Kidney epithelial cell (primary cell): Measurements from ENCODE around the gene SF1. TPM values are rescaled to one million over a fixed set of nuclear protein-coding genes. Genes with fewer than 3 reads are reported as not detected.

ENCODE experiments used
- DNase-seq: peaks from one replicate; pipeline ENCODE4 v3.0.0-alpha.2; 2010; ENCODE audit warnings: low read depth
- H3K27me3 ChIP-seq: 2 replicates; pipeline ENCODE4 v1.6.0; 2011; ENCODE audit warnings: low read length; ENCODE audit not compliant: control insufficient read depth, insufficient read depth
- H3K36me3 ChIP-seq: 2 replicates; pipeline ENCODE4 v1.5.1; 2011; ENCODE audit warnings: low read length; ENCODE audit not compliant: control insufficient read depth, insufficient read depth
- H3K4me3 ChIP-seq: 2 replicates; pipeline ENCODE4 v1.5.1; 2011; ENCODE audit warnings: low read depth, mild to moderate bottlenecking, control low read depth, low read length
- CTCF ChIP-seq: IDR thresholded peaks from 2 replicates; pipeline ENCODE4 v1.5.1; 2011; ENCODE audit warnings: mild to moderate bottlenecking, moderate library complexity, low read length, control low read depth, inconsistent platforms; ENCODE audit not compliant: insufficient read depth, poor library complexity, severe bottlenecking
- total RNA-seq: library from RNA; depleted of rRNA; stranded (reverse); fragments of >200 nt; gene quantifications from 2 replicates; pipeline ENCODE4 v1.2.3, GENCODE V29; 2015

Gene SF1
- total RNA-seq, 1 donor from 2014 or later: 216 TPM

DNA sequence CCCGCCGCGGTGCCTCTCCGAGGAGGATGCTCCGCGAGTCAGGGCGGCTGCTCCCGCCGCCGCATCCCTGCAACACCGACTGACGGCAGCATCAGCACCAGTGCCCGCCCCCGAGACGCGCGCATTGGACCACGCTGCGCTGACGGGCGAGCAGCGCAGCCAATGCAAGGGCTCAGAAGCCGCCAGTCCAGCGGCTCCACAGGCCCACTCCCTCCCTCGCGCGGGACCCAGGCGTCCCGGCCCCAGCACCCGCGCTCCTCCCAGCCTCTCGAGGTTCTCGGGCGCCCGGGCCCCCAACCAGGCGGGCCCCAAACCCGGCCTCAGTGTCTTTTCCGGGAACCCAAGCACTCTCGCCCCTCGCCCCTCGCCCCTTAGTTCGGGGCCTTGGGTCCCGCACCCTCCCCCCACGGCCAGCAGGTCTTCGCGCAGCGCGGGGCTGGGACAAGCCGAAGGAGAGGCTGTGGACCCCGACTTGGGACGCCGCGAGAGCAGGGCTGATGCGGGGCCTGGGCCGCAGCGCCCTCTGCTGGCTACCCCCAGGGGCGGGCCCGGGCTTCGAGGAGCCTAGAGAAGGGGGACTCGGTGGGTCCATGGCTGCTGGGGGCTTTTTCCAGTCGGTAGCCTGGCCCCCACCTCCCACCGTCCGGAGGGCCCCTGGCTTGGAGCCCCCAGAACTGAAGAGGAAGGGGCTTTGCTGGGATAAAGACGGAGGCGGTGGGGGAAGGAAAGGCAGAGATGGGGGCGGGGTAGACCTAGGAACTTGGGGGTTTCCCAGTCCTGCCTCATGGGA lies 55.0 kb downstream of the SF1 start, which contains the start of gene NRXN2:
NRXN2 (minus strand) TSS at position 81 of the 790 bp plus-strand sequence. CDS start 9,498 bp downstream, outside the sequence.
- peaks cover 70% of the 10 kb centered on the region for H3K27me3 ChIP-seq
- H3K4me3 ChIP-seq: peak within 1 kb of the TSS; percentile 50
- H3K36me3 ChIP-seq: no peaks in the 10 kb centered on the region
- peak; percentile 26 for DNase-seq
- peak; percentile 95 for TF ChIP-seq CTCF

DNA sequence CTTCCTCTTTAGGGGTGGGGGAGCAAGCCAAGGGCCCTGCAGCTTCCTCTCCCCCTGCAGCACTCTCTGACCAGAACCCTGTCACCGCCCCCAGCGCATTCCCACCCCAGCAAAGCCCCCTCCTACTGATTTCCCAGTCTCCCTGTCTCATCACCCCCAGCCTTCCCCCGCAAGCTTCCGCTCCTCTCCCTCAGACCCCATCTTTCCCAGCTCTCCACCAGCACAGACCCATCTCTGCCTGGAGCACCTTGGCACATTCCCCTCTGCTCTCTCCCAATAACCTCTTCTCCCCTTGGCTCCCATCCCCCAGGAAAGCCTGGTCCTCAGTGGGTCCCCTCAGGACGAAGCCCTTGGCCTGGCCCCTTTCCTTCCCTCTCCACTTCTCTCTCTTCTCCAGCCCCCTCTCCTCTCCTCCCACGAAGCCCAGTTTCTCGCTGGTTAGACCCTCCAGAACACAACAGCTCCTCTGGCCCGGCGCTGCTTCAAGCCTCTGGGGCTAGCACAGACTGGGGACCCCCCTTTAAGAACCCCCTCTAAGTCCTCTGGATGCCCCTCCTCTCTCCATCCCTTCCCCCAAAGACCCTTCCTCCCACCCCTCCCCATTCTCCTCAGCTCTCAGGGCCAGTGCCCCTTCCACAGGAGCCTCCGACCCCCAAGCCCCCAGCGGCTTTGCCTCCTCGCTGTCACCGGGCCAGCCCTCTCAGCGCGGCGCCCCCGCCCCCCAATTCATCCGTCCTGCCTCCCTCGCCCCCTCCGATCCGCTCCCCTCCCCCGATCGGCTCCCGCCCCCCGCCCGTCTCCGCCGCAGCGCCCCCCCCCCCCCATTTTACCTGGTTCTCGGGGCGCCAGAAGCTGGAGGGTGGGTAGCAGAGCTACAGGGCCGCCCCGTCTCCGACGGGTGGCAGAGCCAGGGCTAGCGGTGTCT lies 55.9 kb downstream of the SF1 start:
- Histone ChIP-seq H3K27me3 (peaks cover 76% of the 10 kb centered on the region), H3K36me3 (no peaks in the 10 kb centered on the region), H3K4me3 (no peak overlapping the region)
- no peak for TF ChIP-seq CTCF
- DNase-seq: no peak

- no peaks in the 10 kb centered on the region for H3K36me3 ChIP-seq
- no peak overlapping the region for H3K4me3 ChIP-seq
- no peak for TF ChIP-seq CTCF
- H3K27me3 ChIP-seq: peaks cover 83% of the 10 kb centered on the region
- DNase-seq: no peak
Measured at GRCh38 chr11:64721359-64721699, 57.0 kb downstream of the SF1 start.

DNA sequence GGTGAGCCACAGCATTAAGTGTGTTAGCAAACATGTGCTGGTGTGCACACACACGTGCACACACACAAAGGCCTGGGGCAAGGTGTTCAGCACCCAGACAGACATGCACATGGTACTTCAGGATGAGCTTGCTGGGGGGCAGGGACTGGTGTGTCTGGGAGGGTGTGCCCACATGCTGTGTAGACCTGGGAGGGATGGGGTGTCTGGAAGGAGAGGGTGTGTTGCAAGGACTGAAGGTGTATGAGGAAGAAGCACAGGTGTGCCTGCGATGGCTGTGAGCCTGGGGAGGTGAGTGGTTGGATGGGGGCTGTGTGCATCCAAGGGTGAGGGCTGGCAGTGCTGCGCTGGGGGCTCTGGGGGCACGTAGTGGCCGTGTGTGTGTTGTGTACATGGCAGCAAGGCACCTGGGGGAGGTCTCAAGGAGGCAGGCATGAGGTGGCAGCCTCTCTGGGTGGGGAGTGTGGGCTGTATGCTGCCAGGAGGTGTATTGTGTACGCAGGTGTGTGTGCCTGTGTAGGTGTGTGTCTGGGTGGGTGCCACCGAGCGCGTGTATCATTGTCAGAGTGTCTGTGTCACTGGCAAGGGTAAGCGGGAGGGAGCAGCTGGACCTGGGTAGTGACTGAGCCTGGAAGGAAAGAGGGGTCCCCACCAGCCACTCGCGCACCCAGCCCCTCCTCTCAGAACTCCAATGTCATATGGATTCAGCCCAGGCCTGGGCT lies 57.5 kb downstream of the SF1 start:
- Histone ChIP-seq H3K27me3 (peaks cover 83% of the 10 kb centered on the region), H3K36me3 (no peaks in the 10 kb centered on the region), H3K4me3 (no peak overlapping the region)
- TF ChIP-seq CTCF: no peak
- no peak for DNase-seq

GRCh38 chr11:64720167-64720566 lies 58.2 kb downstream of the SF1 start:
- H3K36me3 ChIP-seq: no peaks in the 10 kb centered on the region
- H3K27me3 ChIP-seq: peaks cover 84% of the 10 kb centered on the region
- no peak overlapping the region for H3K4me3 ChIP-seq
- DNase-seq: no peak
- no peak for TF ChIP-seq CTCF
